ENCODE results near the gene HOXA3. TPM values are rescaled to one million over a fixed set of nuclear protein-coding genes. Genes with fewer than 3 reads are reported as not detected.

HOXA3 gene
- total RNA-seq, 1 donor from 2014 or later: 77.4 TPM

GRCh38 chr7:27098578-27099451 lies 53.6 kb downstream of the HOXA3 start:
- TF ChIP-seq CTCF (IDR thresholded peaks at IDR 0.05; ENCODE audit: unreplicated experiment): no peak
- Mint-ChIP-seq H3K36me3 (ENCODE audit: insufficient read depth) (peaks cover 20% of the 10 kb centered on the region), H3K4me1 (ENCODE audit: low read depth) (peaks cover 59% of the 10 kb centered on the region), H3K27me3 (no peaks in the 10 kb centered on the region), H3K9me3 (ENCODE audit: low read depth) (no peaks in the 10 kb centered on the region), H3K4me3 (ENCODE audit: low read depth) (peak overlapping the region; percentile 94), H3K27ac (peak overlapping the region; percentile 92)
- DNase-seq (ENCODE audit: low spot score, unreplicated experiment): peak; percentile 50

GRCh38 chr7:27097686-27098577 lies 54.5 kb downstream of the HOXA3 start:
- no peak for DNase-seq (ENCODE audit: low spot score, unreplicated experiment)
- peak overlapping the region; percentile 94 for H3K4me3 Mint-ChIP-seq (ENCODE audit: low read depth)
- H3K9me3 Mint-ChIP-seq (ENCODE audit: low read depth): no peaks in the 10 kb centered on the region
- peaks cover 22% of the 10 kb centered on the region for H3K36me3 Mint-ChIP-seq (ENCODE audit: insufficient read depth)
- H3K4me1 Mint-ChIP-seq (ENCODE audit: low read depth): peaks cover 58% of the 10 kb centered on the region
- H3K27ac Mint-ChIP-seq: peak overlapping the region; percentile 92
- no peak for TF ChIP-seq CTCF (IDR thresholded peaks at IDR 0.05; ENCODE audit: unreplicated experiment)
- H3K27me3 Mint-ChIP-seq: no peaks in the 10 kb centered on the region

- no peak for TF ChIP-seq CTCF (IDR thresholded peaks at IDR 0.05; ENCODE audit: unreplicated experiment)
- peak overlapping the region; percentile 94 for H3K4me3 Mint-ChIP-seq (ENCODE audit: low read depth)
- peaks cover 60% of the 10 kb centered on the region for H3K4me1 Mint-ChIP-seq (ENCODE audit: low read depth)
- no peaks in the 10 kb centered on the region for H3K9me3 Mint-ChIP-seq (ENCODE audit: low read depth)
- no peak for DNase-seq (ENCODE audit: low spot score, unreplicated experiment)
- peaks cover 22% of the 10 kb centered on the region for H3K36me3 Mint-ChIP-seq (ENCODE audit: insufficient read depth)
- H3K27ac Mint-ChIP-seq: peak overlapping the region; percentile 92
- H3K27me3 Mint-ChIP-seq: no peaks in the 10 kb centered on the region
Measured at GRCh38 chr7:27096768-27097514, 55.4 kb downstream of the HOXA3 start.

GRCh38 chr7:27095897-27096767 lies 56.3 kb downstream of the HOXA3 start, which contains the start of gene HOXA1:
Gene HOXA1, minus strand, starts transcription at chr7:27096000. Its CDS starts 88 bp downstream, at chr7:27095912.
- Mint-ChIP-seq H3K4me3 (ENCODE audit: low read depth) (peak within 1 kb of the TSS; percentile 94), H3K27ac (peak within 1 kb of the TSS; percentile 98), H3K4me1 (ENCODE audit: low read depth) (peaks cover 60% of the 10 kb centered on the region), H3K36me3 (ENCODE audit: insufficient read depth) (peaks cover 17% of the 10 kb centered on the region), H3K9me3 (ENCODE audit: low read depth) (no peaks in the 10 kb centered on the region), H3K27me3 (no peaks in the 10 kb centered on the region)
- no peak for TF ChIP-seq CTCF (IDR thresholded peaks at IDR 0.05; ENCODE audit: unreplicated experiment)
- DNase-seq (ENCODE audit: low spot score, unreplicated experiment): peak; percentile 85
